GM18867 (cell line): ENCODE data around the gene SMAD6.

ENCODE experiments used
- ATAC-seq: cut with Tn5 transposase; IDR thresholded peaks from one replicate; pipeline ENCODE4 v1.9.1; 2021; ENCODE audit warnings: mild to moderate bottlenecking, moderate library complexity; ENCODE audit not compliant: unreplicated experiment

Gene SMAD6

GRCh38 chr15:66771351-66771650 lies 69.3 kb downstream of the SMAD6 start:
- no peak for ATAC-seq

- no peak for ATAC-seq
Measured at GRCh38 chr15:66772604-66773128, 70.6 kb downstream of the SMAD6 start.

DNA sequence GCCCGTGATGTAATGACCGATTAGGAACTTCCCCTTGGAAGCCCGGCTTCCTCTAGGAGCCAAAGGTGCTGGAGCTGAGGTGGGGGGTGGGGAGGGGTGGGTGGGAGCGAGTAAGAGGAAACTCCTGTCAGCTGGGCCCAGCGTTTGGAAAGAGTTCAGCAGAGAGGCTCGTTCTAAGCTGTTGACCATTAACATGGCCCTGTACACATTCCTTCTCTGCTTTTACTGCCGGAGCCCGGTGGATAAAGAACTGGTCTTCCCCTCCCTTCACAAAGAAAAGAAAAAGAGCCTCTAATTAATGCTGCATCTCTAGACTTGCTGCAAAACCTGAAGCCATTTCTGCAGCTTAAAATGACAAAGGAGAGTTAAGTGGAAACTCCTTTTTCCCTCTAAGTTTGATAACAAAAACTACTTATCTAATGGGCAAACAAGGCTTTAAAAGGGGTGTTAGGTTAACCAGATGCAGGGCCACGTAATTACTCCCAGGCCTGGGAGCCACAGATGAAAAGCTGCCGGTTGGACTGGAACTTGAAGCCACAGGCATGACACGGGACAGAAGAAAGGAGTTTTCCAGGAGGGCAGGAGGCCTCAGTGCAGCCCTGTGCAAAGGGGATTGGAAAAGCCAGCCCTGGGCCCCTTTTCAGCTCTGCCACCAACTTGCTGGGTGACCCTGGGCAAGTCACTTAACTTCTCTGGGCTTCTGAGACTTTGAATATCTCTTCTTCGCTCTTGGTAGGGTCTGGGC lies 71.3 kb downstream of the SMAD6 start:
- ATAC-seq: no peak

GRCh38 chr15:66774001-66774814 lies 72.2 kb downstream of the SMAD6 start:
- no peak for ATAC-seq

DNA sequence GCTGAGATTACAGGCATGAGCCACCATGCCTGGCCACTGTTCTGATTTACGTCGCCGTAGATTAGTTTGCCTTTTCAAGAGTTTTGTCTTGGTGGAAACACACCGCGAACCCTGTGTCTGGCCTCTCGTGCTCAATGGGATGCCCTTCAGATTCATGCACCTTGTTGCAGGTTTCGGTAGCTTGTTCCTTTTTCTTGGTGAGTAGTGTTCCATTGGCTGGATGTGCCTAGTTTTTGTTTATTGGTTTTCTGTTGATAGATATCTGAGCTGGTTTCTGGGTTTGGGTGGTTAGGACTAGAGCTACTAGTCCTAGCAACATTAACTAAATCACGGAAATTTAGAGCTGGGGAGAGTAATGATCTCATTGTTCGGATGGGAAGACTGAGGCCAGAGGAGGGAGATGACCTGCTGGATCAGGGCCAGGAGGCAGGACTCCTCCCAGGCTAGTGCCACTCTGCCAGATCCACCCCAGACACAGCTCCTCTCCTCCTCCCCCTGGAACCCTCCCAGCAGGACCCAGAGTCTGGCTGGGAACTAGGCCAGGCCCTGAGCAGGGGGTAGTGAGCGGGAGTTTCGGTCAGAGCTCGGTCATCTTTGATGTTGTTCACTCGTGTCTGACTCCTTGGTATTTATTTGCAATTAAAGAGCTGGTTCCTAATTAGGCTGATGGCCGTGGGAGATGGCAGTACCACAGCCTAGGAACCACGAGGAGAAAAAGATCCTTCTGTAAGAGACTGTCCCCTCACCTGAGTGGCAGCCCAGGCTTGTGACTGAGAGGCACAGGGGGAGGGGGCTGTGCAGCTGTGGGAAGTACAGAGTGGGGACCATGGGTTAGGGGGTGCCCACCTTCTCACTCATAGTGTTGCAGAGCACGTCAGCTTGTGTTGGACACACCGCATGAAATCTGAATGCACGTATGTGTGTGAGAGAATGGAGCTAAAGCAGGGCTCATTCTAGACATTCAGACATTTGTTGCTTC lies 73.4 kb downstream of the SMAD6 start:
- ATAC-seq: no peak

- ATAC-seq: no peak
Measured at GRCh38 chr15:66777054-66777453, 75.0 kb downstream of the SMAD6 start.

DNA sequence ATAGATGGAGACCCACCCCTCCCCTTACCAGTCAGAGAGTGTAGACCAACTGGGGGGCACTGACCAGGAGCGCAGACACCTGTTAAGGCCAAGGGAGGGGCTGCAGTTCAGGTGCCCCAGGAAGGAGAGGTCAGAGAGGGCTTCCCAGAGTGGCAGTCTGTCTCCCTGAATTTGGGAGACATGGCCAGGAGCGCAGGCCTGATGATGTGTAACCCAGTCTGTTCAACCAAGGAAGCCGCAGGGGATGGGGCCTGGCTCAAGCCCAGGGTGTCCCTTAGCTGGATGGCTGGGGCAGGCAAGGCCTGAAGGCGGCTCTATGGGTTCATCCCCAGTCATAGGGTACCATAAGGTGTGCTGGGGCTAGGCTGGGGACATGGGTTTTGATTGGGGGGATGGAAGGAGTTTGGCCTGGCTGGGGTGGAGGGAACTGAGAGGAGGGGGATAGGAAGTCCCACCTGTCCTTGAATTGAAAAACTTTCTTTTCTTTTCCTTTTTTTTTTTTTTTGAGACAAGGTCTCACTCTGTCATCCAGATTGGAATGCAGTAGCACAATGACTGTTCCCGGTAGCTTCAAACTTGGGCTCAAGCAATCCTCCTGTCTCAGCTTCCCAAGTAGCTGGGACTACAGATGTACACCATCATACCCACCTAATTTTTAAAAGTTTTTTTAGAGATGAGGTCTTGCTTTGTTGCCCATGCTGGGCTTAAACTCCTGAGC lies 75.7 kb downstream of the SMAD6 start:
- ATAC-seq: no peak

DNA sequence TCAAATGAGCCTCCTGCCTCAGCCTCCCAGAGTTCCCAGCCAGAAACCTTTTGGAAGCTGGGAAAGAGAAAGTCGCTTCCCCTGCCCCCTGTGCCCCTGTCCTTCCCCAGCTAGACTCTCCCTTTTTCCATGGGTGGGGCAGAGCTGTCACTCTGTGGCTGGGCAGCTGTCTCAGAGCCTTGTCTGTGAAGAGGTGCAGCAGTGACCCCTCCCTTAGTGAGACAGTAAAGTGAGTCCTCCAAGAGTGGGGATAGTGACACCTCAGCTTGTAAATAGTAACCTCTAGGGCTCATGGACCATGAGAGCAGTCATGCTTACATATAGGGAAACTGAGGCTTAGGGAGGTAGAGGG lies 76.3 kb downstream of the SMAD6 start:
- no peak for ATAC-seq

GRCh38 chr15:66778716-66779115 lies 76.7 kb downstream of the SMAD6 start:
- ATAC-seq: no peak

- ATAC-seq: no peak
Measured at GRCh38 chr15:66779331-66780009, 77.4 kb downstream of the SMAD6 start.

GRCh38 chr15:66780172-66780972 lies 78.3 kb downstream of the SMAD6 start:
- ATAC-seq: no peak

GRCh38 chr15:66780973-66781718 lies 79.1 kb downstream of the SMAD6 start:
- ATAC-seq: no peak

- ATAC-seq: no peak
Measured at GRCh38 chr15:66782785-66783184, 80.7 kb downstream of the SMAD6 start.

DNA sequence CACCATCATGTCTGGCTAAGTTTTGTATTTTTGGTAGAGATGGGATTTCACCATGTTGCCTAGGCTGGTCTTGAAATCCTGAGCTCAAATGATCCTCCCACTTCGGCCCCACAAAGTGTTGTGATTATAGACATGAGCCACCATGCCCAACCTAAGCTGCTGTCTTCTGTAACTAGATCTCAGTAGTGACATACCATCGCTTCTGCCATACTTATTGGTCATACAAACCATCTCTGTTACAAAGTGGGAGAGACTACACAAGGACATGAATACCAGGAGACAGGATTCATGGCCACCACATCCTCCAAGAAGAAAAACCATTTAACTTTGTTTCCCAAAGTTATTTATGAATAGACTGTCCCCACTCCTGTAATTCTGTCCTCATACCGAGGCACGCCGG lies 81.3 kb downstream of the SMAD6 start:
- ATAC-seq: no peak

GRCh38 chr15:66783725-66784124 lies 81.7 kb downstream of the SMAD6 start:
- ATAC-seq: no peak

GRCh38 chr15:66784174-66784573 lies 82.1 kb downstream of the SMAD6 start:
- no peak for ATAC-seq

DNA sequence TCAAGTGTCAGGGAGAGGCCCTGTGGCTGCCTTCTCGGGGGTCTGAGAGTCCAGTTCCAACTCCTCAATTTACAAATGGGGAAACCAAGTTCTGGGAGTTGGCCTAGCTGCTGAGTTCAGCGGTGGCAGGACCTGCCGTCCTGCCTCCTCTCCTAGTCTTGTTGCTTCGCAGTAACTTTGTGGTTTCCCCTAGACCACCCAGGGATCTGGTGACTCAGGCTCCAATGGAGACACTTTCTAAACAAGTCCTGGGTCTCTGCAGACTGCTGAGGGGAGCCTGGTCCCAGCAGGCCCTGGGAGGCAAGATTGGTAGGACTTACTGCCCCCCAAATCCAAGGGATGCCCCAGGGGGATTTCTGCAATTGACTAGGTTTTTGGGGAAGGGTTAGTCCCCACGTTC lies 83.6 kb downstream of the SMAD6 start:
- no peak for ATAC-seq

GRCh38 chr15:66786222-66786621 lies 84.2 kb downstream of the SMAD6 start:
- no peak for ATAC-seq
